Thyroid gland (tissue), 4 donors: ENCODE results near the gene DIAPH1. TPM values are rescaled to one million over a fixed set of nuclear protein-coding genes. Genes with fewer than 3 reads are reported as not detected.
A peak's percentile ranks its signal among the peaks of the same experiment; 100 is the strongest.

Source experiments
- DNase-seq, 2 donors: peaks; one replicate each; pipeline ENCODE4 v3.0.0-alpha.2; 2019
- H3K27ac ChIP-seq, 3 donors: fragments of 200-600 bp; sonication (generic); 1 replicate in 2 of 3; 2 replicates in 1 of 3; pipeline ENCODE4 v1.5.1; 2016 to 2019; ENCODE audit warnings: mild to moderate bottlenecking in 1 of 3, moderate library complexity in 1 of 3
- H3K27me3 ChIP-seq: fragments of 200-600 bp; sonication (generic); one replicate; pipeline ENCODE4 v1.5.1; 2019
- H3K36me3 ChIP-seq, 2 donors: fragments of 200-600 bp; sonication (generic); one replicate each; pipeline ENCODE4 v1.5.1; 2016 to 2019
- H3K4me1 ChIP-seq, 2 donors: fragments of 200-600 bp; sonication (generic); one replicate each; pipeline ENCODE4 v1.5.1; 2017 to 2019
- H3K4me3 ChIP-seq, 3 donors: fragments of 200-600 bp; sonication (generic); replicated peaks in 1 of 3; 1 replicate in 2 of 3; 2 replicates in 1 of 3; pipeline ENCODE4 v1.5.1; 2016; ENCODE audit warnings: mild to moderate bottlenecking in 1 of 3
- H3K9me3 ChIP-seq: fragments of 200-600 bp; sonication (generic); one replicate; pipeline ENCODE4 v1.5.1; 2017
- POLR2A ChIP-seq, 2 donors: fragments of 450-650 bp; IDR thresholded peaks; one replicate each; pipeline ENCODE4 v1.6.1; 2017; ENCODE audit warnings: antibody characterized with exemption in 2 of 2, mild to moderate bottlenecking in 2 of 2, moderate library complexity in 1 of 2
- WGBS, 2 donors: methylation state at CpG; one replicate each; pipeline ENCODE4 v1.1.5; 2017; 5-methylcytosine and 5-hydroxymethylcytosine counted together
- intact Hi-C: fragments of 100-400 bp; cut with DNase I; formaldehyde crosslinking; loops from one replicate; pipeline ENCODE4 v1.15.1; 2023
- total RNA-seq, 4 donors: library from RNA; depleted of rRNA; stranded (reverse); fragments of >200 nt; gene quantifications; one replicate each; pipeline ENCODE4 v1.2.3, GENCODE V29; 2016
- TF ChIP-seq, protein P1 (sequence below), 6 experiments: fragments of 200-600 bp in 3 of 6; fragments of 450-650 bp in 3 of 6; sonication (generic) in 3 of 6; IDR thresholded peaks; one replicate each; pipeline ENCODE4 v1.5.1; 2016 to 2019; ENCODE audit warnings: antibody characterized with exemption in 6 of 6, mild to moderate bottlenecking in 2 of 6, inconsistent platforms in 1 of 6, moderate library complexity in 1 of 6

Gene DIAPH1
- total RNA-seq, 4 donors from 2014 or later = 82.1 to 103 (median 89.7) TPM

GRCh38 chr5:141565826-141566570 is 52.8 kb downstream of the DIAPH1 start:
- Histone ChIP-seq H3K36me3 (peaks cover 9 to 13% of the 10 kb centered on the region in 2 donors), H3K27ac (peak overlapping the region in 1 of 3 donors; percentile 88), H3K27me3 (no peaks in the 10 kb centered on the region), H3K4me3 (no peak overlapping the region), H3K9me3 (no peaks in the 10 kb centered on the region), H3K4me1 (peaks cover 3 to 12% of the 10 kb centered on the region in 2 donors)
- no peak for DNase-seq
- 94 to 97% methylated on average over 8 of the region's 8 CpGs for WGBS, 2 donors
- intact Hi-C loops = no loop called here
- no peak for TF ChIP-seq POLR2A (IDR thresholded peaks at IDR 0.05)

DNA sequence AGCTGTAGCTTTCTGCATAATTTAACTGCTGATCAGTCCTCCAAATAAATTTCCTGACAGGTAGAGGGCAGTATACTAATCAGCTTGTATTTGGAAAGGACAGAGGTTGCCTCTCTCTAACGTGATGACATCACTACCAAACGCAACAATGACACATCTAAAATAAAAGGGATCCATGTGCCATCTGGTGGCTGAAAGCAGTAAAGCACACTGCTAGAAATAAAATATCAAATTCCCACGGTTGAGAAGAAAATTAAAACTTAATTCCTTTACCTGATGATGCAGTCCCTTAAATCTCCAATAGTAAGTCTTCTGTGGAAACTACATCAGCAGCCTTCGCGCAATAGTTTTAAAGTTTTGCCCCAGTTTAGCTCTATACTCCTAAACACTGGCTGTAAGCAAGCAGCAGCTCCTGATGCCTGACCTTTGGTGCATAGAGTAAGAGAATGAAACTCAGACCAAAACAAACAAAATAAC is 54.5 kb downstream of the DIAPH1 start:
- Histone ChIP-seq H3K9me3 (no peaks in the 10 kb centered on the region), H3K36me3 (peaks cover 5 to 6% of the 10 kb centered on the region in 2 donors), H3K27me3 (no peaks in the 10 kb centered on the region), H3K27ac (peak overlapping the region; percentile 51 to 88 (median 52)), H3K4me1 (peaks cover 17 to 24% of the 10 kb centered on the region in 2 donors), H3K4me3 (no peak overlapping the region)
- DNase-seq = peak; percentile 65 to 67
- 15 to 16% methylated on average over 5 of the region's 5 CpGs for WGBS, 2 donors
- TF ChIP-seq, protein P1, sequence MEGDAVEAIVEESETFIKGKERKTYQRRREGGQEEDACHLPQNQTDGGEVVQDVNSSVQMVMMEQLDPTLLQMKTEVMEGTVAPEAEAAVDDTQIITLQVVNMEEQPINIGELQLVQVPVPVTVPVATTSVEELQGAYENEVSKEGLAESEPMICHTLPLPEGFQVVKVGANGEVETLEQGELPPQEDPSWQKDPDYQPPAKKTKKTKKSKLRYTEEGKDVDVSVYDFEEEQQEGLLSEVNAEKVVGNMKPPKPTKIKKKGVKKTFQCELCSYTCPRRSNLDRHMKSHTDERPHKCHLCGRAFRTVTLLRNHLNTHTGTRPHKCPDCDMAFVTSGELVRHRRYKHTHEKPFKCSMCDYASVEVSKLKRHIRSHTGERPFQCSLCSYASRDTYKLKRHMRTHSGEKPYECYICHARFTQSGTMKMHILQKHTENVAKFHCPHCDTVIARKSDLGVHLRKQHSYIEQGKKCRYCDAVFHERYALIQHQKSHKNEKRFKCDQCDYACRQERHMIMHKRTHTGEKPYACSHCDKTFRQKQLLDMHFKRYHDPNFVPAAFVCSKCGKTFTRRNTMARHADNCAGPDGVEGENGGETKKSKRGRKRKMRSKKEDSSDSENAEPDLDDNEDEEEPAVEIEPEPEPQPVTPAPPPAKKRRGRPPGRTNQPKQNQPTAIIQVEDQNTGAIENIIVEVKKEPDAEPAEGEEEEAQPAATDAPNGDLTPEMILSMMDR (IDR thresholded peaks at IDR 0.05) = peak; percentile 90 to 100 (median 97)
- TF ChIP-seq POLR2A (IDR thresholded peaks at IDR 0.05) = no peak
- intact Hi-C loops = no loop called here

GRCh38 chr5:141560725-141561483 is 57.9 kb downstream of the DIAPH1 start:
- Histone ChIP-seq H3K27me3 (no peaks in the 10 kb centered on the region), H3K4me1 (peaks cover 18 to 32% of the 10 kb centered on the region in 2 donors), H3K36me3 (no peaks in the 10 kb centered on the region), H3K27ac (peak overlapping the region; percentile 92 to 97 (median 96)), H3K4me3 (no peak overlapping the region), H3K9me3 (no peaks in the 10 kb centered on the region)
- WGBS, 2 donors = 13 to 14% methylated on average over 9 of the region's 9 CpGs
- intact Hi-C loops = no loop called here
- TF ChIP-seq, protein P1 (IDR thresholded peaks at IDR 0.05) = peak; percentile 62 to 99 (median 90)
- TF ChIP-seq POLR2A (IDR thresholded peaks at IDR 0.05) = peak in 1 of 2 donors; percentile 63
- peak; percentile 84 to 87 for DNase-seq

DNA sequence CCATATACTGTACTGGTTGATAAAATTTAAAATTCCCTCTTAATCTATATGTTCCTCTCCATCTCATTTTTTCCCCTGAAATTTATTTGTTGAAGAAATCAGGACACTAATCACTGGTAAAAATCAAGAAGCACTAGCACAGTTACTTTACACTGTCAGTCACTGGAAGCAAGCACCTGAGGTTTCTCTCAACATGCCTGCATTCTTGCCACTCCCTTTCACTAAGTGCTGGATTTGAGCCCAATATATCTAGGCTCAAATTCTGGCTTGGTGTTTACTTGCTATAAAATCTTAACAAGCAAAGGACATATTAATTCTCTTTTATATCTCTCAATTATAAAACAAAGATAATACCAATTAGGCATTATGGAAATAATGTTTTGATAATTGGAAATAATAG is 58.6 kb downstream of the DIAPH1 start:
- no peak for TF ChIP-seq POLR2A (IDR thresholded peaks at IDR 0.05)
- TF ChIP-seq, protein P1 (IDR thresholded peaks at IDR 0.05) = no peak
- H3K4me1 ChIP-seq = peaks cover 18 to 32% of the 10 kb centered on the region in 2 donors
- intact Hi-C loops = no loop called here
- no peaks in the 10 kb centered on the region for H3K27me3 ChIP-seq
- H3K9me3 ChIP-seq = no peaks in the 10 kb centered on the region
- peak overlapping the region; percentile 92 to 97 (median 96) for H3K27ac ChIP-seq
- peak; percentile 25 to 27 for DNase-seq
- no peaks in the 10 kb centered on the region for H3K36me3 ChIP-seq
- H3K4me3 ChIP-seq = no peak overlapping the region

- no peak for DNase-seq
Measured at GRCh38 chr5:141559461-141559860, 59.3 kb downstream of the DIAPH1 start.

More at GRCh38 chr5:141559461-141559860, 59.3 kb downstream of the DIAPH1 start:
- H3K36me3 ChIP-seq = no peaks in the 10 kb centered on the region
- H3K27me3 ChIP-seq = no peaks in the 10 kb centered on the region
- H3K9me3 ChIP-seq = no peaks in the 10 kb centered on the region
- TF ChIP-seq, protein P1 (IDR thresholded peaks at IDR 0.05) = no peak
- no peak for TF ChIP-seq POLR2A (IDR thresholded peaks at IDR 0.05)
- intact Hi-C loops = loop anchor here (5.0 to 10.0 kb wide), 2 partner anchors 85 to 142 kb away; partner anchors contain the start of genes PCDHGB7 and PCDHGC3
- H3K27ac ChIP-seq = peak overlapping the region; percentile 92 to 97 (median 96)
- H3K4me3 ChIP-seq = no peak overlapping the region
- H3K4me1 ChIP-seq = peaks cover 18 to 30% of the 10 kb centered on the region in 2 donors
